ENCODE measurements around the gene AP2S1.
A peak's percentile ranks its signal among the peaks of the same experiment; 100 is the strongest.

AP2S1 gene

GRCh38 chr19:46859637-46860124 lies 9.0 kb upstream of the AP2S1 start:
- TF ChIP-seq, protein P1, sequence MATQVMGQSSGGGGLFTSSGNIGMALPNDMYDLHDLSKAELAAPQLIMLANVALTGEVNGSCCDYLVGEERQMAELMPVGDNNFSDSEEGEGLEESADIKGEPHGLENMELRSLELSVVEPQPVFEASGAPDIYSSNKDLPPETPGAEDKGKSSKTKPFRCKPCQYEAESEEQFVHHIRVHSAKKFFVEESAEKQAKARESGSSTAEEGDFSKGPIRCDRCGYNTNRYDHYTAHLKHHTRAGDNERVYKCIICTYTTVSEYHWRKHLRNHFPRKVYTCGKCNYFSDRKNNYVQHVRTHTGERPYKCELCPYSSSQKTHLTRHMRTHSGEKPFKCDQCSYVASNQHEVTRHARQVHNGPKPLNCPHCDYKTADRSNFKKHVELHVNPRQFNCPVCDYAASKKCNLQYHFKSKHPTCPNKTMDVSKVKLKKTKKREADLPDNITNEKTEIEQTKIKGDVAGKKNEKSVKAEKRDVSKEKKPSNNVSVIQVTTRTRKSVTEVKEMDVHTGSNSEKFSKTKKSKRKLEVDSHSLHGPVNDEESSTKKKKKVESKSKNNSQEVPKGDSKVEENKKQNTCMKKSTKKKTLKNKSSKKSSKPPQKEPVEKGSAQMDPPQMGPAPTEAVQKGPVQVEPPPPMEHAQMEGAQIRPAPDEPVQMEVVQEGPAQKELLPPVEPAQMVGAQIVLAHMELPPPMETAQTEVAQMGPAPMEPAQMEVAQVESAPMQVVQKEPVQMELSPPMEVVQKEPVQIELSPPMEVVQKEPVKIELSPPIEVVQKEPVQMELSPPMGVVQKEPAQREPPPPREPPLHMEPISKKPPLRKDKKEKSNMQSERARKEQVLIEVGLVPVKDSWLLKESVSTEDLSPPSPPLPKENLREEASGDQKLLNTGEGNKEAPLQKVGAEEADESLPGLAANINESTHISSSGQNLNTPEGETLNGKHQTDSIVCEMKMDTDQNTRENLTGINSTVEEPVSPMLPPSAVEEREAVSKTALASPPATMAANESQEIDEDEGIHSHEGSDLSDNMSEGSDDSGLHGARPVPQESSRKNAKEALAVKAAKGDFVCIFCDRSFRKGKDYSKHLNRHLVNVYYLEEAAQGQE (IDR thresholded peaks at IDR 0.05; ENCODE audit: insufficient read depth in 1 of 2, low read depth in 2 of 2, low read length in 2 of 2), result 0 out of 4 replicates have a peak, but pooled peaks of 1 of the 2 experiments have one; percentile 15
- TF ChIP-seq TAF1 (IDR thresholded peaks at IDR 0.05; ENCODE audit: borderline replicate concordance, insufficient read depth, low read length) (no peak; the same call in 1 of the 2 replicates), SIN3A (IDR thresholded peaks at IDR 0.05; ENCODE audit: borderline replicate concordance, insufficient read depth, low read length) (peak; percentile 78; the same call in 1 of the 2 replicates)

GRCh38 chr19:46856062-46857022 lies 5.7 kb upstream of the AP2S1 start:
- TF ChIP-seq, protein P1 (IDR thresholded peaks at IDR 0.05; ENCODE audit: insufficient read depth in 1 of 2, low read depth in 2 of 2, low read length in 2 of 2), result no peak
- peak; percentile 99 for TF ChIP-seq FOXP2 (optimal IDR thresholded peaks at IDR 0.05; ENCODE audit: borderline replicate concordance, extremely low read depth, extremely low read length, insufficient read depth)

GRCh38 chr19:46852830-46853229 lies 2.2 kb upstream of the AP2S1 start:
- TF ChIP-seq SIN3A (IDR thresholded peaks at IDR 0.05; ENCODE audit: borderline replicate concordance, insufficient read depth, low read length), result no peak
- TF ChIP-seq POLR2AphosphoS5 (IDR thresholded peaks at IDR 0.05; ENCODE audit: low read depth, low read length), result no peak
- TF ChIP-seq, protein P1 (IDR thresholded peaks at IDR 0.05; ENCODE audit: insufficient read depth in 1 of 2, low read depth in 2 of 2, low read length in 2 of 2), result no peak
- TF ChIP-seq FOXP2 (optimal IDR thresholded peaks at IDR 0.05; ENCODE audit: borderline replicate concordance, extremely low read depth, extremely low read length, insufficient read depth), result no peak
- TF ChIP-seq TAF1 (IDR thresholded peaks at IDR 0.05; ENCODE audit: borderline replicate concordance, insufficient read depth, low read length), result no peak

DNA sequence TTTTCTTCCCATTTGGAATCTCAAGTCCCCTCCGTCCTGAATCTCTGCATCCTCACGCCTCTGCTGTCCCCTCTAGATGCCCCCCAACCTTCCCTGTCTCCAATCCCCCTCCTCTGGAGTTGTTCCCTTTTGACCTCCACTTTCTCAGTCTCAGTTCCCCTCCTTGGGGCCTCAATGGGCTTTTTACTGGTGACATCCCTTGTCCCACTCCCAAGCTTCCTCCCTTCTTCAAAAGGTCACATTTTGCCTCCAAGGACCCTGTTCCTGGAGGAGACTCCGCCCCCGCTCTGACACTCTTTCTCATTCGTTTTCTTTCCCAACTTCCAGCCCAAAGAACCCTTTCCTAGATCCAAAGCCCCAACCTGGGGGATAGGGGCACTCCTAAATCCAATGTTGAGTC lies 1.0 kb downstream of the AP2S1 start:
- TF ChIP-seq TAF1 (IDR thresholded peaks at IDR 0.05; ENCODE audit: borderline replicate concordance, insufficient read depth, low read length), result no peak
- TF ChIP-seq, protein P1 (IDR thresholded peaks at IDR 0.05; ENCODE audit: insufficient read depth in 1 of 2, low read depth in 2 of 2, low read length in 2 of 2), result no peak
- TF ChIP-seq POLR2AphosphoS5 (IDR thresholded peaks at IDR 0.05; ENCODE audit: low read depth, low read length), result no peak
- no peak for TF ChIP-seq FOXP2 (optimal IDR thresholded peaks at IDR 0.05; ENCODE audit: borderline replicate concordance, extremely low read depth, extremely low read length, insufficient read depth)
- TF ChIP-seq SIN3A (IDR thresholded peaks at IDR 0.05; ENCODE audit: borderline replicate concordance, insufficient read depth, low read length), result no peak

Measured in PFSK-1 (cell line).